Measurements from ENCODE around the gene IWS1. TPM values are rescaled to one million over a fixed set of nuclear protein-coding genes. Genes with fewer than 3 reads are reported as not detected.
"Not testable (repeated sequence)": the region's sequence is repeated elsewhere in the genome, so short reads cannot be mapped to it uniquely, and the experiment has no call there.

IWS1 gene
- polyA plus RNA-seq, 3 donors from 2014 or later = 3.8 to 32.2 (median 13.1) TPM

GRCh38 chr2:127463155-127463991 lies 62.9 kb downstream of the IWS1 start:
- Mint-ChIP-seq H3K27ac (no peak overlapping the region), H3K36me3 (peaks cover 14 to 15% (median 14%) of the 10 kb centered on the region in 3 donors), H3K4me3 (no peak overlapping the region), H3K9me3 (no peaks in the 10 kb centered on the region), H3K4me1 (peaks cover 0 to 6% of the 10 kb centered on the region in 2 donors), H3K27me3 (ENCODE audit: low read depth in 3 of 3) (no peaks in the 10 kb centered on the region)
- no peak for DNase-seq

DNA sequence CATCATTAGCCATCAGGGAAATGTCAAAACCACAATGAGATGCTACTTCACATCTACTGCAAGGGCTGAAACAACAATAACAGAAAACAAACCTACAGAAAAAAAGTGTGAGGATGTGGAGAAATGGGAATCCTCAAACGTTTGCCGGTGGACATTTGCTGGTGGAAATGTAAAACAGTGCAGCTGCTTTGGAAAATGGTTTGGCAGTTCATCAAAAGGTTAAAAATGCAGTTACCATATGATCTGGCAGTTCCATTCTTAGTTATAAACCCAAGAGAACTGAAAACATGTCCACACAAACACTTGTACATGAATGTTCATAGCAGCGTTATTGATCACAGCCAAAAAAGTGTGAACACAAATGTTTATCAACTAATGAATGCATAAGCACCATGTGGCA lies 63.8 kb downstream of the IWS1 start:
- DNase-seq = no peak
- Mint-ChIP-seq H3K27me3 (ENCODE audit: low read depth in 3 of 3) (peaks cover 0 to under 1% (median 0%) of the 10 kb centered on the region in 3 donors), H3K4me3 (no peak overlapping the region), H3K27ac (no peak overlapping the region), H3K36me3 (peaks cover 9 to 10% (median 10%) of the 10 kb centered on the region in 3 donors), H3K9me3 (no peaks in the 10 kb centered on the region), H3K4me1 (peaks cover 0 to 6% of the 10 kb centered on the region in 2 donors)

- peaks cover 0 to 2% (median 0%) of the 10 kb centered on the region in 6 donors for H3K9me3 Mint-ChIP-seq
- H3K27me3 Mint-ChIP-seq (ENCODE audit: low read depth in 3 of 3) = peaks cover 0 to 2% (median 0%) of the 10 kb centered on the region in 3 donors
- H3K4me3 Mint-ChIP-seq = no peak overlapping the region
- H3K27ac Mint-ChIP-seq = no peak overlapping the region
- no peak for DNase-seq
- H3K36me3 Mint-ChIP-seq = peaks cover 12 to 20% (median 15%) of the 10 kb centered on the region in 3 donors
- H3K4me1 Mint-ChIP-seq = no peaks in the 10 kb centered on the region
Observed at GRCh38 chr2:127456960-127457359, 69.3 kb downstream of the IWS1 start.

- Mint-ChIP-seq H3K27me3 (ENCODE audit: low read depth in 3 of 3) (peaks cover 0 to 2% (median 0%) of the 10 kb centered on the region in 3 donors), H3K27ac (peak overlapping the region in 1 of 6 donors; percentile 15), H3K36me3 (peaks cover 12 to 20% (median 15%) of the 10 kb centered on the region in 3 donors), H3K4me3 (no peak overlapping the region), H3K4me1 (no peaks in the 10 kb centered on the region), H3K9me3 (peaks cover 0 to 2% (median 0%) of the 10 kb centered on the region in 6 donors)
- DNase-seq = no peak
Observed at GRCh38 chr2:127455566-127456493, 70.5 kb downstream of the IWS1 start.

DNA sequence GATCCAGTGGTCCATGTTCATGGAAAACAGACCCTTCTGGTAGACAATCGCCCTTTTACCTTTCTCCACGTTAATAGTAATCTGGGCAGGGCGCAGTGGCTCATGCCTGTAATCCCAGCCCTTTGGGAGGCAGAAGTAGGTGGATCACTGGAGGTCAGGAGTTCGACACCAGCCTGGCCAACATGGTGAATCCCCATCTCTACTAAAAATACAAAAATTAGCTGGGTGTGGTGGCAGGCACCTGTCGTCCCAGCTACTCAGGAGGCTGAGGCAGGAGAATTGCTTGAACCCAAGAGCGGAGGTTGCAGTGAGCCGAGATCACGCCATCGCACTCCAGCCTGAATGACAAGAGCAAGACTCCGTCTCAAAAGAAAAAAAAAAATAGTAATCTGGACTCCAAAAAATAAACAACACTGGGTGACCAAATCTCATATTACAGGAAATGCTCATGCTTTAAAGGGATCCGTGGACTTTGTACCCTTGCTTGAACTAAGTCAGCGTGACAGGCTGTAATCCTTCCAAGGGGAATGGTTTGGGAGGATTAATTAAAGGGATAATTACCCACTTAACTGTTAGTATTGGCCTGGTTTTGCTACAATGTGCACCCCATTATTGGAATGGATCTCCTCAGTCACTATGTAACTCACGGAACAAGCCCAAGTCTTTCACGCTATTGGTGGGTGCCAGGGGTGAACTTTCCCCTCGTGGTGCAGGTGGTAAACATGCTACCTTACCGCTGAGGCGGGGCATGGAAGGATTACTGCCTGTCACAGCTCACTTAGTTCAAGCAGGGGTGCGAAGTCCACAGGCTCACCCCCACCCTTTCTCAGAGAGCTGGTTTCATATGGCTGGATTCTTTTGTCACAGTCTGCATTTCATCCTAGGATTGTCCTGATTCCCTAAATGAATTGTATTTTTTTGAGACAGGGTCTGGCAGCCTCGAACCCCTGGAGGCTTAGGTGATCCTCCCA lies 71.4 kb downstream of the IWS1 start:
- peaks cover 0 to 2% (median 0%) of the 10 kb centered on the region in 3 donors for H3K27me3 Mint-ChIP-seq (ENCODE audit: low read depth in 3 of 3)
- H3K27ac Mint-ChIP-seq = no peak overlapping the region
- no peak overlapping the region for H3K4me3 Mint-ChIP-seq
- H3K36me3 Mint-ChIP-seq = peaks cover 15 to 26% (median 17%) of the 10 kb centered on the region in 3 donors
- peaks cover 0 to 2% (median 0%) of the 10 kb centered on the region in 6 donors for H3K9me3 Mint-ChIP-seq
- no peaks in the 10 kb centered on the region for H3K4me1 Mint-ChIP-seq
- no peak for DNase-seq

GRCh38 chr2:127453392-127454171 lies 72.7 kb downstream of the IWS1 start:
- Mint-ChIP-seq H3K27me3 (ENCODE audit: low read depth in 3 of 3) (peaks cover 0 to 2% (median 2%) of the 10 kb centered on the region in 3 donors), H3K27ac (no peak overlapping the region), H3K9me3 (peaks cover 0 to 2% (median 0%) of the 10 kb centered on the region in 6 donors), H3K36me3 (peaks cover 15 to 32% (median 27%) of the 10 kb centered on the region in 3 donors), H3K4me1 (no peaks in the 10 kb centered on the region), H3K4me3 (no peak overlapping the region)
- no peak for DNase-seq

DNA sequence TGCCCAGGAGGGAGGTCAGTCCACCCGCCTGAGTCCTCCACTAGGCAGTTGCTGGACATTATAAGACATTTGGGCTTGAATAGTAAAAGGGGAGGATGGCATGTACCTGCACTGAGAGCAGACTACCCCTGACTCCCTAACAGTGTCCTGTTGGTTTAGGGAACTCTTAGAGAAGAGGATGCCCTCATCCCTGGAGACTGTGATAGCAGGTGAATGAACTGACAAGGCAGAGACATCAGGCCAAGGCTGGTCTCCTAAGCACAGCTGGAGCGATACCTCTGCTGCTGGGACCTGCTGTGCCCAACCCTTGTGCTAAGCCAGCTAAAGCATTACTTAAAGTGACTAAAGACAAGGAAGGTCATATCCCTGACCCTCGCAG lies 73.3 kb downstream of the IWS1 start:
- Mint-ChIP-seq H3K4me1 (no peaks in the 10 kb centered on the region), H3K36me3 (peaks cover 15 to 32% (median 27%) of the 10 kb centered on the region in 3 donors), H3K27ac (no peak overlapping the region), H3K27me3 (ENCODE audit: low read depth in 3 of 3) (peaks cover 0 to 2% (median 2%) of the 10 kb centered on the region in 3 donors), H3K4me3 (no peak overlapping the region), H3K9me3 (peaks cover 0 to 2% (median 0%) of the 10 kb centered on the region in 6 donors)
- no peak for DNase-seq

DNA sequence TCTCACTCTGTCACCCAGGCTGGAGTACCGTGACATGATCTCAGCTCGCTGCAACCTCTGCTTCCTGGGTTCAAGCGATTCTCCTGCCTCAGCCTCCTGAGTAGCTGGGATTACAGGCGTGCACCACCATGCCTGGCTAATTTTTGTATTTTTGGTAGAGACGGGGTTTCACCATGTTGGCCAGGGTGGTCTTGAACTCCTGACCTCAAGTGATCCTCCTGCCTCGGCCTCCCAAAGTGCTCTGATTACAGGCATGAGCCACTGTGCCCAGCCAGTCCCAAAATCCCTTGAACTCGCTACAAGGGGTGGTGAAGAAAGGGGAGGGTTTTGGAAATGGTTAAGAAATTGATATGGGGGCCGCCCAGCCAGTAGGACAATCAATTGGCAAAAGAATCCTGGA lies 73.9 kb downstream of the IWS1 start:
- H3K27ac Mint-ChIP-seq; H3K4me3 Mint-ChIP-seq; H3K27me3 Mint-ChIP-seq (ENCODE audit: low read depth in 3 of 3); DNase-seq; H3K9me3 Mint-ChIP-seq; H3K4me1 Mint-ChIP-seq: not testable (repeated sequence)
- H3K36me3 Mint-ChIP-seq = peaks cover 13 to 28% (median 27%) of the 10 kb centered on the region in 3 donors

DNA sequence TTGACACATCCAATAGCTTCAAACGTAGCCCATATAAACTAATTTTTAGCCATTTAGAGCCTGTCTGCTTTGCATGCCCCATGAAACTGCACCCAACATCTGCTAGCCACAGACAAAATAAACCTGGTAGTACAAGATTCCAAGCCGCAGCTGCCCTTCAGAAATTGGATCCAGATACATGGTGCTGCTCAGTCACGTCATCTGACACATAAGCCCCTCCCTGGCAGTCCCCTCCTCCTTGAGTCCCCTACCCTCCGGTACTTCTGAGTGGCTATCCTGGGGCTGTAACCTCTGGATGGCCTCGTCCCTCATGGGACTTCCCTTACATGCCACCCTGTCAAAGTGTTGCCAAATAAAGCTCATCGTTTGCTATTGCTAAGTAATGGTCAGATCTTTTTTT lies 74.3 kb downstream of the IWS1 start:
- H3K4me1 Mint-ChIP-seq = no peaks in the 10 kb centered on the region

GRCh38 chr2:127449898-127450297 lies 76.4 kb downstream of the IWS1 start:
- Mint-ChIP-seq H3K36me3 (peaks cover 4 to 20% (median 16%) of the 10 kb centered on the region in 3 donors), H3K27me3 (ENCODE audit: low read depth in 3 of 3) (peaks cover 0 to 5% (median 2%) of the 10 kb centered on the region in 3 donors), H3K4me1 (no peaks in the 10 kb centered on the region), H3K9me3 (peaks cover 3 to 10% (median 5%) of the 10 kb centered on the region in 6 donors), H3K27ac (no peak overlapping the region), H3K4me3 (no peak overlapping the region)
- DNase-seq = no peak

More for the DNA sequence above, 74.3 kb downstream of the IWS1 start:
- H3K4me3 Mint-ChIP-seq = no peak overlapping the region
- no peak for DNase-seq
- peaks cover 11 to 27% (median 24%) of the 10 kb centered on the region in 3 donors for H3K36me3 Mint-ChIP-seq
- H3K9me3 Mint-ChIP-seq = peaks cover 0 to 2% (median 0%) of the 10 kb centered on the region in 6 donors
- no peak overlapping the region for H3K27ac Mint-ChIP-seq
- H3K27me3 Mint-ChIP-seq (ENCODE audit: low read depth in 3 of 3) = peaks cover 0 to 2% (median 0%) of the 10 kb centered on the region in 3 donors

GRCh38 chr2:127449414-127449813 lies 76.9 kb downstream of the IWS1 start:
- Mint-ChIP-seq H3K4me3 (no peak overlapping the region), H3K9me3 (peaks cover 3 to 11% (median 6%) of the 10 kb centered on the region in 6 donors), H3K4me1 (no peaks in the 10 kb centered on the region), H3K36me3 (peaks cover 4 to 20% (median 16%) of the 10 kb centered on the region in 3 donors), H3K27ac (no peak overlapping the region), H3K27me3 (ENCODE audit: low read depth in 3 of 3) (peaks cover 0 to 5% (median 2%) of the 10 kb centered on the region in 3 donors)
- DNase-seq = no peak

- no peak for DNase-seq
- Mint-ChIP-seq H3K36me3 (peaks cover 4 to 20% (median 16%) of the 10 kb centered on the region in 3 donors), H3K27me3 (ENCODE audit: low read depth in 3 of 3) (peaks cover 0 to 5% (median 2%) of the 10 kb centered on the region in 3 donors), H3K4me1 (no peaks in the 10 kb centered on the region), H3K4me3 (no peak overlapping the region), H3K9me3 (peaks cover 3 to 11% (median 6%) of the 10 kb centered on the region in 6 donors), H3K27ac (no peak overlapping the region)
Observed at GRCh38 chr2:127448526-127448925, 77.8 kb downstream of the IWS1 start.
